NCI-H2107 (cell line): ENCODE data around the gene AMD1.
"Not testable (repeated sequence)": the region's sequence is repeated elsewhere in the genome, so short reads cannot be mapped to it uniquely, and the experiment has no call there.

ENCODE experiments used
- DNase-seq: peaks from one replicate; lab custom pipeline; 2025; lab: John Stamatoyannopoulos, UW

The AMD1 gene

GRCh38 chr6:110873981-110874879 is at the start of gene AMD1:
Gene AMD1 (plus strand): TSS chr6:110874785. CDS start chr6:110875106, 321 bp downstream.
- peak; percentile 89 for DNase-seq

GRCh38 chr6:110826236-110827129 is 48.1 kb upstream of the AMD1 start:
- DNase-seq, result no peak

- DNase-seq, result no peak
Observed at GRCh38 chr6:110828396-110828795, 46.2 kb upstream of the AMD1 start.

GRCh38 chr6:110831405-110831804 is 43.2 kb upstream of the AMD1 start:
- DNase-seq, result no peak

GRCh38 chr6:110833831-110834230 is 40.8 kb upstream of the AMD1 start:
- no peak for DNase-seq

GRCh38 chr6:110835751-110836150 is 38.8 kb upstream of the AMD1 start:
- not testable (repeated sequence) for DNase-seq

- no peak for DNase-seq
Observed at GRCh38 chr6:110841266-110841665, 33.3 kb upstream of the AMD1 start.

GRCh38 chr6:110849781-110850180 is 24.8 kb upstream of the AMD1 start:
- DNase-seq, result no peak

GRCh38 chr6:110852773-110853172 is 21.8 kb upstream of the AMD1 start:
- DNase-seq, result no peak

GRCh38 chr6:110853754-110854477 is 20.7 kb upstream of the AMD1 start:
- no peak for DNase-seq

- no peak for DNase-seq
Observed at GRCh38 chr6:110856296-110856695, 18.3 kb upstream of the AMD1 start.

GRCh38 chr6:110858016-110858415 is 16.6 kb upstream of the AMD1 start:
- no peak for DNase-seq

GRCh38 chr6:110858562-110859214 is 15.9 kb upstream of the AMD1 start:
- DNase-seq, result no peak

GRCh38 chr6:110859335-110859792 is 15.2 kb upstream of the AMD1 start:
- no peak for DNase-seq

GRCh38 chr6:110864824-110865223 is 9.8 kb upstream of the AMD1 start:
- no peak for DNase-seq

GRCh38 chr6:110874880-110875547 is 429 bp downstream of the AMD1 start:
- peak; percentile 16 for DNase-seq

GRCh38 chr6:110875548-110876169 is 1.1 kb downstream of the AMD1 start:
- no peak for DNase-seq

- DNase-seq, result peak; percentile 71
Observed at GRCh38 chr6:110876170-110876773, 1.7 kb downstream of the AMD1 start.

GRCh38 chr6:110876806-110877564 is 2.4 kb downstream of the AMD1 start:
- DNase-seq, result no peak
